GM18868 (cell line): ENCODE data around the gene OTUD7B.

Experiments
- ATAC-seq: cut with Tn5 transposase; IDR thresholded peaks from one replicate; pipeline ENCODE4 v1.9.1; 2021; ENCODE audit warnings: mild to moderate bottlenecking, moderate library complexity; ENCODE audit not compliant: unreplicated experiment

OTUD7B gene

GRCh38 chr1:149923626-149924025, 86.9 kb downstream of the OTUD7B start:
- no peak for ATAC-seq

GRCh38 chr1:149917571-149918144, 92.9 kb downstream of the OTUD7B start, which contains the start of gene SV2A:
Gene SV2A, minus strand, starts transcription at chr1:149917844. Its CDS starts 4,004 bp downstream, at chr1:149913840.
- no peak for ATAC-seq

- no peak for ATAC-seq
Measured at GRCh38 chr1:149916898-149917252, 93.7 kb downstream of the OTUD7B start.

- no peak for ATAC-seq
Measured at GRCh38 chr1:149916193-149916897, 94.2 kb downstream of the OTUD7B start.

GRCh38 chr1:149915429-149916192, 94.9 kb downstream of the OTUD7B start:
- ATAC-seq = no peak

- no peak for ATAC-seq
Measured at GRCh38 chr1:149914545-149914944, 96.0 kb downstream of the OTUD7B start.

- no peak for ATAC-seq
Measured at GRCh38 chr1:149906570-149907075, 103.9 kb downstream of the OTUD7B start.

- ATAC-seq = no peak
Measured at GRCh38 chr1:149903836-149904491, 106.6 kb downstream of the OTUD7B start.

GRCh38 chr1:149899460-149900284, 110.9 kb downstream of the OTUD7B start, which contains the start of gene BOLA1:
Gene BOLA1, plus strand, starts transcription at chr1:149899568. Its CDS starts 492 bp downstream, at chr1:149900060.
- ATAC-seq = peak; percentile 97

GRCh38 chr1:149896575-149896974, 114.0 kb downstream of the OTUD7B start:
- ATAC-seq = no peak

GRCh38 chr1:149888999-149889289, 121.6 kb downstream of the OTUD7B start:
- no peak for ATAC-seq

GRCh38 chr1:149888247-149888998, 122.1 kb downstream of the OTUD7B start:
- ATAC-seq = peak; percentile 26
